H7 (cell line): ENCODE data around the gene TNRC6C. TPM values are rescaled to one million over a fixed set of nuclear protein-coding genes. Genes with fewer than 3 reads are reported as not detected.

Experiments used
- DNase-seq: peaks from one replicate; pipeline ENCODE4 v3.0.0; 2012
- H3K27me3 ChIP-seq: 2 replicates; pipeline ENCODE4 v1.6.0; 2011; ENCODE audit warnings: mild to moderate bottlenecking, low read length; ENCODE audit not compliant: control insufficient read depth, insufficient read depth
- H3K36me3 ChIP-seq: replicated peaks from 2 replicates; pipeline ENCODE4 v1.5.1; 2011; ENCODE audit warnings: low read length; ENCODE audit not compliant: control insufficient read depth, insufficient read depth
- H3K4me3 ChIP-seq: 2 replicates; pipeline ENCODE4 v1.5.1; 2011; ENCODE audit warnings: low read depth, mild to moderate bottlenecking, control low read depth, low read length, moderate library complexity; ENCODE audit not compliant: insufficient read depth
- total RNA-seq: library from RNA; depleted of rRNA; stranded (reverse); fragments of >200 nt; shearing (Covaris generic); gene quantifications from 2 replicates; pipeline ENCODE4 v1.2.3, GENCODE V29; 2014

The TNRC6C gene
- total RNA-seq, 1 experiment from 2014 or later = 8.9 TPM

- Histone ChIP-seq H3K4me3 (no peak overlapping the region), H3K27me3 (no peaks in the 10 kb centered on the region), H3K36me3 (no peaks in the 10 kb centered on the region)
- peak; percentile 38 for DNase-seq
Measured at GRCh38 chr17:77944390-77945222, 13.9 kb upstream of the TNRC6C start.

DNA sequence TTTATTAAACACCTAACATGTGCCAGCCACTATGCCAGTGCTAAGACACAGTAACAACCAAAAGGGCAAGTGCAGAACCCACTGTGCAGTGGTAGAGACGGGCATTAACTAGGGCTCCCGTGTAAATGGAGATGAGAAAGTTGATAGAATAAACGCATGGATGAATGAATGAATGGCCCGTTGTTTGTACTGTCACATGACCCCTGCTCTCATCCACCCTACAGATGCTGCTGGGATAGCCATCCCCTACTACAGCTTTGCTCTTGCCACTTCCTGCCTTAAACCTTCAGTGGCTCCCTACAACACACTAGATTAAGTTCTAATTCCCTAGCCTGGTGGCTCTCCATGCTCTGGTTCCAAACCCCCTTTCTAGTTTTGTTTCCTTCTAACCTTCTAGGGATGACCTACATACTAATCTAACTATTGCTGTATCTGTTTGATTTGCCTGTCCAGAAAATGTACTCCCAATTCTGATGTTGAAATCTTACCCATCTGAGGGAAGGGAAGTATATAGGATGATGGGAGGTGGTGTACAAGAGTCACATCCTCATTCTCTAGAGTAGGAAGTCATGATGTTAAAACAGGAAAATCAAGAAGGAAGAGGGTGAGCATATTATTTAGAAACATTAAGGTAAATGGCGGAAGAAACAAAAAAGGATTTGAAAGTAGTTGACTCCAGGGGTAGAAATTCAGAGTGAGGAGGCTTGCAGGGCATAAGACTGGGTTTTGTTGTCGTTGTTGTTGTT is 11.4 kb upstream of the TNRC6C start:
- no peak for DNase-seq
- Histone ChIP-seq H3K36me3 (no peaks in the 10 kb centered on the region), H3K4me3 (no peak overlapping the region), H3K27me3 (no peaks in the 10 kb centered on the region)

DNA sequence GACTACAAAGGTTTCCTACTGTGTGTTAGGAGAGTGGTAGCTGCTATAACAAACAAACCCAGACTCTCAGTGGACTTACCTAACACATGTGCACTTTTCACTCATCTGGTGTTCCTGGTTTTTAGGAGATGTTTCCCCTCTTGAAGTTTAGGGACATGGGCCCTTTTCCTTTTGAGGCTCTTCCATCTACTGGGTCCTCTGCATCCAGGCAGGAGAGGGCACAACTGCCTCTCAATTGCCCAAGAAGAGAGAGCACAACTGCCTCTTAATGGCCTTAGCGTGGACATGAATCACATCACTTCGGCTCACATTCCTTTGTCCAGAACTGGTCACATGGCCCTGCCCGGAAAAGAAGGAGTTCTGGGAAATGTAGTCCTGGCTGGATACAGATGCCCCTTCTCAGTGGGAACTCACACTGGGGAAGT is 9.8 kb upstream of the TNRC6C start:
- Histone ChIP-seq H3K27me3 (peaks cover 5% of the 10 kb centered on the region; the same call in 1 of the 2 replicates), H3K4me3 (no peak overlapping the region), H3K36me3 (no peaks in the 10 kb centered on the region)
- peak; percentile 73 for DNase-seq

GRCh38 chr17:77951123-77951522 is 7.4 kb upstream of the TNRC6C start:
- DNase-seq = no peak
- Histone ChIP-seq H3K4me3 (no peak overlapping the region), H3K36me3 (no peaks in the 10 kb centered on the region), H3K27me3 (peaks cover 9% of the 10 kb centered on the region)

GRCh38 chr17:77952368-77952767 is 6.1 kb upstream of the TNRC6C start:
- no peak for DNase-seq
- Histone ChIP-seq H3K36me3 (no peaks in the 10 kb centered on the region), H3K27me3 (peaks cover 19% of the 10 kb centered on the region), H3K4me3 (no peak overlapping the region)

- peaks cover 34% of the 10 kb centered on the region for H3K27me3 ChIP-seq
- DNase-seq = no peak
- H3K4me3 ChIP-seq = peak overlapping the region; percentile 78
- H3K36me3 ChIP-seq = no peaks in the 10 kb centered on the region
Measured at GRCh38 chr17:77957235-77957856, 1.2 kb upstream of the TNRC6C start.

- peaks cover 29% of the 10 kb centered on the region for H3K27me3 ChIP-seq
- DNase-seq = no peak
- H3K4me3 ChIP-seq = peak overlapping the region; percentile 18; the same call in 1 of the 2 replicates
- no peaks in the 10 kb centered on the region for H3K36me3 ChIP-seq
Measured at GRCh38 chr17:77958716-77959125, 218 bp downstream of the TNRC6C start.

GRCh38 chr17:77959126-77959925 is 823 bp downstream of the TNRC6C start:
- H3K4me3 ChIP-seq = peak overlapping the region; percentile 57
- DNase-seq = peak; percentile 81
- H3K36me3 ChIP-seq = no peaks in the 10 kb centered on the region
- peaks cover 29% of the 10 kb centered on the region for H3K27me3 ChIP-seq

GRCh38 chr17:77959926-77960521 is 1.5 kb downstream of the TNRC6C start:
- H3K27me3 ChIP-seq = peaks cover 29% of the 10 kb centered on the region
- H3K36me3 ChIP-seq = no peaks in the 10 kb centered on the region
- peak; percentile 61 for DNase-seq
- peak overlapping the region; percentile 57 for H3K4me3 ChIP-seq

DNA sequence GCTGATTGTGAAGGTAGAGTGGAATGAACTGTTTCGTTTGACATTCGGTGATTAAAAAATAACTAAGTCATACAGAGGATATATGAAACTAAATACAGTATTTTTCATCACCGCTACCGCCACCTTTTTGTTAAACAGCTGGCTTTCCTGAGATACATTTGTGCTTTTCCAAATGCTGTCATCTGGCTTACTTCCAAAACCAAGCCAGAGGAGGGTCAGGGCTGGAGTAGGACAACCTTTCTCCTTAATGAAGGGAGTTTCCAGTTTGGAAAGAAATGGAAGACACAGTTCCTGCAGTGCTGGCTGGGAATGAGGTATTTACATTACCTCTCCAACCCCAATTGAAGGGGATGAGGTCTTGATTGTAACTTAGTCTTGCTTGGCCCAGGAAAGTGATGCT is 3.2 kb downstream of the TNRC6C start:
- H3K27me3 ChIP-seq = peaks cover 22% of the 10 kb centered on the region
- no peaks in the 10 kb centered on the region for H3K36me3 ChIP-seq
- no peak for DNase-seq
- no peak overlapping the region for H3K4me3 ChIP-seq

- DNase-seq = no peak
- H3K27me3 ChIP-seq = peaks cover 15% of the 10 kb centered on the region
- H3K4me3 ChIP-seq = no peak overlapping the region
- no peaks in the 10 kb centered on the region for H3K36me3 ChIP-seq
Measured at GRCh38 chr17:77962348-77962747, 3.8 kb downstream of the TNRC6C start.

DNA sequence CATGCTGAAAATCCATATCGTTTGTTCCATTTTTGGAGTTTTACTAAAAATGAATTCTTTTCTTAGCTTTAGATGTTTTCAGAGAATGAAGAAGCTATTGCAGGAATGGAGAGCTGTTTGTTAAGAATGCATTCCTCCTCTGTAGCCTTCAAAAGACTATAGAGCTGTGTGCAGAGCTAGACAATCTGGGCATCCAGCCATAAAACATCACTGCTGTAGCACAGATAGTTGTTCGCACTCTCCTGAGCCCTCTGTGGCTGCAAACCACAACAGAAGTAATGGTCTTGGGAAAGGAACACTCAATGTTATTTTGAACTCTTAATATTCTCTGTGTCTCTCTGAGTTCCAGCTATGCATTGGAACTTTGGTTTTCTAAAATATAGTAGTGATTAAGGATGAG is 4.9 kb downstream of the TNRC6C start:
- Histone ChIP-seq H3K27me3 (peaks cover 10% of the 10 kb centered on the region), H3K36me3 (no peaks in the 10 kb centered on the region), H3K4me3 (no peak overlapping the region)
- no peak for DNase-seq

GRCh38 chr17:77965352-77965751 is 6.8 kb downstream of the TNRC6C start:
- no peaks in the 10 kb centered on the region for H3K36me3 ChIP-seq
- no peak for DNase-seq
- no peak overlapping the region for H3K4me3 ChIP-seq
- no peaks in the 10 kb centered on the region for H3K27me3 ChIP-seq

GRCh38 chr17:77966476-77966875 is 8.0 kb downstream of the TNRC6C start:
- H3K27me3 ChIP-seq = no peaks in the 10 kb centered on the region
- DNase-seq = no peak
- no peak overlapping the region for H3K4me3 ChIP-seq
- no peaks in the 10 kb centered on the region for H3K36me3 ChIP-seq
